HG03060 (cell line): ENCODE results near the gene HINT3.
"Not testable (repeated sequence)": the region's sequence is repeated elsewhere in the genome, so short reads cannot be mapped to it uniquely, and the experiment has no call there.

Experiments
- ATAC-seq: cut with Tn5 transposase; IDR thresholded peaks from one replicate; pipeline ENCODE4 v1.9.1; 2021; ENCODE audit warnings: low read depth, moderate number of reproducible peaks; ENCODE audit not compliant: unreplicated experiment

HINT3 gene

GRCh38 chr6:125939026-125939425, 17.5 kb upstream of the HINT3 start:
- ATAC-seq: no peak

GRCh38 chr6:125939791-125940190, 16.8 kb upstream of the HINT3 start:
- ATAC-seq: no peak

- no peak for ATAC-seq
Observed at GRCh38 chr6:125940247-125941041, 16.1 kb upstream of the HINT3 start.

GRCh38 chr6:125942672-125943527, 13.7 kb upstream of the HINT3 start:
- no peak for ATAC-seq

DNA sequence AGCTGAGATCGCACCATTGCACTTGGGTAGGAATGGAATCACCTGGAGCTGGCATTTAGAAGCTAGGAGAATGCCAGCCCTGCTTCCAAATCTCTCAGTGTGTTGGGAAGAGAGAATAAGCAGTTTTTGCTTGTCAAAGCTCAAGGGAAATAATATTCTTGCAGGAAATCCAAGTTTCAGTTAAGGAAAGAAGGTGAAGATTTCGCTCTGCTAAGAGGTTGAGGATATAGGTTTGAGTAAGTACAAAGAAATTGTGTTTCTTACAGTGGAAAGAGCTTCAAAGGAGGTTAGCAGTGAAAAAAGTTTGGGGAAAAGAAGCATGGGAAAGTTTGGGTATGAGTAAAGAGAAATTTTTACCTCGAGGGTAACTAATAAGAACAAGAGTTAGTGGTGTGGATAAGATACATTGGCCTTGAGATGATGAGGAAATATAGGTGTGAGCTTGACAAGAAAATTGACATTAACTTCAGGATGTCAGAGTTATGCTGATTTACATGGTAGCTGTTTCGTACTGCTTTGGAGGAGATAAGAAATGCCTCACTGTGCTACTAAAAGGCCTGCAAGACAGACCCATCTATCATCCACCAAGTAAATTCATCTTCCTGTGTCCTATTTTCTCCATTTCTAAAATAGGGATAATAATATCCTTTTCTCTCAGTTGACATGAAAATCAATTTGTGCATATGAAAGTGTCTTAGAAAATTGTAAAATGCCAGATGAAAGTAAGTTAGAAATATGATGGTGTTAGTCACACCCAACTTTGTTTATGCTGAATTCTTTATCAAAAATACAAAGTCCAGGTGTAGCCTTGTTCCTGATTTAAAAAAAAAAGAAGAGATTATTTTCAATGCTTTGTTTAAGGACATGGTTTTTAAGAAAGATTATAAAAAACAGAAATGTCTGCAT, 12.8 kb upstream of the HINT3 start:
- ATAC-seq: no peak

GRCh38 chr6:125944434-125944816, 12.1 kb upstream of the HINT3 start:
- ATAC-seq: no peak

GRCh38 chr6:125944896-125945295, 11.7 kb upstream of the HINT3 start:
- no peak for ATAC-seq

DNA sequence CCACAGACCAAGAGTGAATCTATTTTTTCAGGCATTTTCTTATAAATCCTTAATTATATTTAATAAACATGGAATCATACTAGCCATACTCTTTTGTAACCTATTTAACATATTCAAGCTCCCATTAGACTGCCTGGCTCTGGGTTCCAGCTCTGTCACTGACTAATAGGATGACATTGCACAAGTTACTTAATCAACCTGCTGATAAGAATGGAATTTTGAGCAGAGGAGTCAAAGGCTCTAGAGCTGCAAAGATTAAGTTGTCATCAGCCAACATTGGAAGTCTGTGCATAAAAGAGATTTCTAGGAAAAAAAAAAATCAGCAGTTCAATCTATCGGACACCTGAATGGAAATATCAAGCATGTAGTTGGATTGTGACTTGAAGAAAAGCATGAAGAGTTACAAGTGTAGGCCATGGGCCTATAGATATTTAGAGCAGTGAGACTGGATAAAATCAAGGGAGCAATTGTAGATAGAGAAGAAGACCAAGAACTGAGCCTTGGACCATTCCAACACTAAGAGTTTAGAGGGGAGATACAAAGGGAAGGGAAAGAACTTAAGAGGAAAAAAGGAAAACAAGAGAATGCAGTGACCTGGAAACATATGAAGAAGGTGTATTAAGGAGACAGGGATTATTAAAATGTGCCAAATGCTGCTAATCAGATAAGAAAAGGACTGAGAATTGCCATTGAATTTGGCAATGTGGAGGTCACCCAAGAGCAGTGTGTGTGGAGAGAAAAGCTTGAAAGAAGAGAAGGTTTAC, 11.0 kb upstream of the HINT3 start:
- no peak for ATAC-seq

GRCh38 chr6:125947615-125948014, 9.0 kb upstream of the HINT3 start:
- no peak for ATAC-seq

DNA sequence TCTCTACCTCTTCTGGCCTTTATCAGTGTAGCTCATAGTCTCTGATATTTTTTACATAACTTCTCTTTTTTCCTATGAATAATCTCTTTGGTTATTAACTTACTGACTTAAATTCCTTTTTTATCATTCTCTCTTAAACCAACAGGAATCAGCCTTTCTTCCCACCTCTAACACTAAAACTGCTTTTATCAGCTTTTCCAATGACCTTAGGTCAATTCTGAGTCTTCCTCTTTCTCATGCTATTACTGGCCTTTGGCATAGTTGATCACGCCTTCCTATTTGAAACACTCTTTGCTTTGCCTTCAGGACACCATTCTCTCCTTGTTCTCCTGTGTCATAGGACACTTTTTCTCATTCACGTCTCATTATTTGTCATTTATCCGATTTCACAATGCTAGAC, 8.1 kb upstream of the HINT3 start:
- no peak for ATAC-seq

GRCh38 chr6:125949069-125949468, 7.5 kb upstream of the HINT3 start:
- ATAC-seq: no peak

DNA sequence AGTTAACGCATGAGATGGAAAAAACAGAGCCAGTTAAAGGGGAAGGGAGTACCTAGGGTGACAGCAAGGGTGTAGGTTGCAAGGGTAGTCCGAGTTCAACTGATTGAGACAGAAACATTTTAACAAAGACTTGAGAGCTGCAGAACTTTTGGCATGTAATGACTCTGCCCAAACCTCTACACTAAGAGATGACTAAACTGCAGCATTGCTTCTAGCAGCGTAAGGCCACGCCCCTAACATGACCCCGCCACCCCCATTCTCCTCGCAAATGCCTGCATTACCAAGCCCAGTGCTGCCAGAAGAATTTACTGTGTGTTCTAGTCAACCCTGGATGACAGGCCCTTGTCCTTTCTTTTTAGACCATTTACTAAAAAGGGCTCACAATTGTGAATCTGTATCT, 6.3 kb upstream of the HINT3 start:
- ATAC-seq: no peak

- ATAC-seq: not testable (repeated sequence)
Observed at GRCh38 chr6:125950716-125951115, 5.9 kb upstream of the HINT3 start.

DNA sequence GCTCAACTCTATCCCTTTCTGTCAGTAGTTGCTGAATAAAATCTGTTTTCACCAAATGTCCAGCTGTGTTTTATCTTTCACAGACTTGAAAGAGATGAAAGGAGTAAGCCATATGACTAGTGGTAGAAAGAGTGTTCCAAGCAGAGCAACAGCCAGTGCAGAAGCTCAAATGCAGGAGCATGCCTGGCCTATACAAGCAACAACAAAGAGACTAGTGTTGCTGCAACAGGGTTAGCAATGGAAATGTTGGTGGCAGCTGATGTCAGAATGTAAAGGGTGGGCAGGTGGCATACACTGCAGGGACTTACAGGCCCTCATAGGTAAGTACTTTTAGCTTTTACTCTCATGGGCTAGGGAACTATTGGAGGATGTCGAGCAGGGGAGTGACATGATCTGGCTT, 5.2 kb upstream of the HINT3 start:
- ATAC-seq: no peak

DNA sequence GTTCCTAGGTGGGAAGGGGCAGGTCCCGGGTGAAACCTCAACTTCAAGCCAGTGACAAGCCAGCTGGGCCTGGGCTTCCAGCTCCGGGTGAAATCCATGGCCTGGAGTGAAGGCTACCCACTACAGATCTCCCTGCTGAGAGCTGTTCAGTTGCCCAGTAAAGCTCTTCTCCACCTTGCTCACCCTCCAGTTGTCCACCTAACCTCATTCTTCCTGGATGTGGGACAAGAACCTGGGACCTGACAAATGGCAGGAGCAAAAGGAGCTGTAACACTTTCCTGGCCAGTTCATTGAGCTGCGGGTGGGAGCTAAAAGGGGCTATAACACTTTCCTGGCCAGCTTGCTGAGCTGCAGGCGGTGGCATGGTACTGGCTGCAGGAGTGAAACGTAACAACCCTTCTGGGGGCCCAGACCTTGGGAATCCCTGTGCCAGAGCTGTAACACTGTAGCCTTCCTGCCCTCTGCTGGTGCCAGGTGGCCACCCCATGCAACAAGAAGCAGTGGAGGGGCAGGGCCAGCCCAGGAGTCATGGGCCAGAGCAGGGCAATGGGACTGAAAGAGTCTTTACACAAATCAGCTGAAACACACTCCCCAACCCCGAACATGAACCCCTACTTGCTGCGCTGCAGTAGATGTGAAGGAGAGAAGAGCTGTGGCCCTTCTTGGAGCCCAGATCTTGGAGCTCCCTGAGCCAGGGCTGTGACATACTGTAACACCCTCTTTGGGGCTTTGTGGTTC, 3.6 kb upstream of the HINT3 start:
- no peak for ATAC-seq

- ATAC-seq: no peak
Observed at GRCh38 chr6:125953502-125953875, 3.1 kb upstream of the HINT3 start.

- ATAC-seq: no peak
Observed at GRCh38 chr6:125954735-125955339, 1.7 kb upstream of the HINT3 start.

DNA sequence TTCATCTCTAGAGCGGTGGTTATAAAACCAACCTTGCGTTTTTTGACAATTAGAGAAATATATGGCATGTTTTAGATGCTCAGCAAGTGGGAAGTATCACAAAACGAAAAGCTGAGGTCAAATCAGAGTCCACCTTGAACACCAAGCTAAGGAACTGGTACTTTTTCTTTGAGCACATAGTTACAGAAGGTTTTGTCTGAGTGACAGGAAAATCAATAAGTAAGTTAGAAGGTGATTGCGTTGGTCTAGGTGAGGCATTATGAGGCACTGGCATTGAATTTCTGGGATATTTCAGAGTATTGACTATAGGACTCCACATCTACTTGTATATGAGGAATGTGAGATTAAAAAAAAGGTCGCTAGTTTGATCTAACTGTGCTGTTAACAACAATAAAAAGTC, 597 bp upstream of the HINT3 start:
- no peak for ATAC-seq

DNA sequence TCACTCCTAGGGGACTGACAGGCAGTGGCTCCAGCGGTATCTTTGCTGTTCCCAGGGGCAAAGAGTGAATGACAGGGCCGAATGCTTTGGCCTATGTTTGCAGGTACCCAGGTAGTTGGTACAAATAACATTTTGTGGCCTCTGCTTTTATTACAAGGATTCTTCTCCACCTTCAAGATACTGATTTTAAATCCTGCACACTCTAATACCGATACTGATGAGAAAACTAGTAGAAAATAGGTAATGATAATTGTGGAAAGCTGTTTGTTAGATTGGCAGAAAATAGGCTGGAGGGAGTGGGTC, 772 bp downstream of the HINT3 start:
- no peak for ATAC-seq
